ENCODE results near the gene USP47. TPM values are rescaled to one million over a fixed set of nuclear protein-coding genes. Genes with fewer than 3 reads are reported as not detected.

The USP47 gene
- total and polyA plus RNA-seq, 9 of the 15 experiments (the other 6 are each of a cell fraction or from before 2014, with no cell fraction given) = 13.1 to 63.6 (median 34.7) TPM

DNA sequence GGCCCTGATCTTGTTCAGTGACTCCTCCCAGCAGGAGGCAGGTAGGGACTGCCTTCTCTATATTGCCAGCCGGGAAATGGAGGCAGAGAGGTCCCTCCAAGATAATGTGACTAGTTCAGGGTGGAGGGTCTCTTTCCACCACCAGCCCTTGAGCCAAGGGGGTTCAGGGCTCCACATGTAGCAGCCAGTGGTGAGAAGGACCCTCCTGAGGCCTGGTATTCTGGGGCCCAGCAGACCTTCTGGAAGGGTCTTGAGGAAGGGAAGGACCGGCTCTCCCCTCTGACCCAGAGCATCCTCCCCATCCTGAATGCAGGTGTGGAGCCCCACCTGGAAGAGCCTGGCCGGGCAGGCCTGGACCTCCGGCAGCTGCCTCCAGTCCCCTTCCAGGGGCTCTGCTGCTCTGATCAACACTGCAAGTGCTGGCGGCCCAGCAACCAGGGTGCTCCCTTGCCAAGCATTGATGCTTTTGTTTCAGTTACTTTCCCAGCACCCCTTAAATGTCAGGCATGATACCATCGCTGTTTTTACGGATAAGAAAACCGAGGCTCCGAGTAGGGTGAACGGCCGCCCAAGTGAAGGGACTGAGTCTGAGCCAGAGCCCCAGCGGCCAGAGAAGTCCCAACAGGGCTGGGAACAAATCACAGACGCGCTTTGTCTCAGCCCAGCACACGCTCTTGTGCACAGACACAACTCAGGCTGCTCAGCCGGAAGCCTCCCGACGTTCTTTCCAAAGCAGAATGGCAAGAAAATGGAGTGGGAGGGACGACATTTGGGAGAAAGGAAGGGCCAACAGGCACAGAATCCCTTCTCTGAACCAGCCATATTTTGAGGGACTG is 127.8 kb downstream of the USP47 start (continued):
- TF ChIP-seq, protein P1, sequence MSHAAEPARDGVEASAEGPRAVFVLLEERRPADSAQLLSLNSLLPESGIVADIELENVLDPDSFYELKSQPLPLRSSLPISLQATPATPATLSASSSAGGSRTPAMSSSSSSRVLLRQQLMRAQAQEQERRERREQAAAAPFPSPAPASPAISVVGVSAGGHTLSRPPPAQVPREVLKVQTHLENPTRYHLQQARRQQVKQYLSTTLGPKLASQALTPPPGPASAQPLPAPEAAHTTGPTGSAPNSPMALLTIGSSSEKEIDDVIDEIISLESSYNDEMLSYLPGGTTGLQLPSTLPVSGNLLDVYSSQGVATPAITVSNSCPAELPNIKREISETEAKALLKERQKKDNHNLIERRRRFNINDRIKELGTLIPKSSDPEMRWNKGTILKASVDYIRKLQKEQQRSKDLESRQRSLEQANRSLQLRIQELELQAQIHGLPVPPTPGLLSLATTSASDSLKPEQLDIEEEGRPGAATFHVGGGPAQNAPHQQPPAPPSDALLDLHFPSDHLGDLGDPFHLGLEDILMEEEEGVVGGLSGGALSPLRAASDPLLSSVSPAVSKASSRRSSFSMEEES (CRISPR knock-in tag; IDR thresholded peaks at IDR 0.05) = no peak
- no peak for TF ChIP-seq SRF (CRISPR knock-in tag; IDR thresholded peaks at IDR 0.05)
- TF ChIP-seq ZNF644 (tag; IDR thresholded peaks at IDR 0.05; ENCODE audit: low read depth) = no peak
- no peak for TF ChIP-seq SUPT5H (IDR thresholded peaks at IDR 0.05)

DNA sequence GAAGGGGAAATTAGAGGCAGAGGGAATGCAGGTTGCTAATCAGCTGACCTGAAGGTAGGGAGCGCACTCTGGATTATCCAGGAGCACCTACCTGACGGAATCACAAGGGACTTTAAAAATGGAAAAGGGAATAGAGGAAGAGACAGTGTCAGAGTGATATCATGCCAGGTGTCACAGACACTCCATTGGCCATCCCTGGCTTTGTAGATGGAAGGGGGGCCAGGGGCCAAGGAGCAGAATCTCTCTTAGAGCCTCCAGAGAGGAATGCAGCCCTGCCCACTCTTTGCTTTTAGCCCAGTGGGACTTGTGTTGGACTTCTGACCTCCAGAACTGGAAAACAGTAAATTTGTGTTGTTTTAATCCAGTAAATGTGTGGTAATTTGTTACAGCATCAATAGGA is 128.8 kb downstream of the USP47 start:
- no peak overlapping the region for H3K4me3 ChIP-seq
- no peak overlapping the region for H3K27ac ChIP-seq (ENCODE audit: extremely low read depth, low read depth, low read length)
- BruUV-seq (replicated peaks) = no TSS peak
- 0 out of 2 replicates have a peak, but pooled peaks cover 10% of the 10 kb centered on the region for H4K20me1 ChIP-seq (replicated peaks; ENCODE audit: control insufficient read depth, insufficient read depth, low read length)
- ATAC-seq (no peak), FAIRE-seq (no peak), DNase-seq (ENCODE audit: extremely low read depth in 1 of 4, low spot score in 3 of 4) (no peak)
- peaks cover 35 to 85% of the 10 kb centered on the region in 2 experiments; a peak in 4 of 5 replicates for H3K27me3 ChIP-seq (ENCODE audit: control insufficient read depth in 2 of 2, insufficient read depth in 2 of 2, low read length in 2 of 2)
- no peaks in the 10 kb centered on the region for H3K36me3 ChIP-seq (ENCODE audit: control insufficient read depth, insufficient read depth, low read length)
- H2AFZ ChIP-seq (ENCODE audit: low read depth, low read length) = no peak overlapping the region
- H3K4me2 ChIP-seq (ENCODE audit: insufficient read depth, low read length) = no peak overlapping the region
- ChIA-PET POLR2A (no interaction called here), CTCF (ENCODE audit: low intra/inter-chr PET ratio) (interaction anchor here (0.7 kb wide), 1 partner anchor 50 kb away, joined by 7 read pairs; no protein-coding TSS in a partner anchor)
- intact Hi-C loops (cut with micrococcal nuclease) = no loop called here
- H3K9ac ChIP-seq (ENCODE audit: insufficient read depth in 1 of 2, low read depth in 2 of 2, low read length in 2 of 2) = no peak overlapping the region
- in situ Hi-C loops (cut with MboI) = no loop called here
- H3K9me1 ChIP-seq (ENCODE audit: control insufficient read depth, insufficient read depth, low read length) = no peaks in the 10 kb centered on the region
- H3K9me3 ChIP-seq (replicated peaks; ENCODE audit: control insufficient read depth, insufficient read depth, low read depth, low read length) = no peaks in the 10 kb centered on the region
- 9% methylated on average over 2 of the region's 2 CpGs for WGBS (ENCODE audit: insufficient coverage, low coverage, missing lambda C conversion rate)
- H3K4me1 ChIP-seq (replicated peaks in 1 of 2; ENCODE audit: control insufficient read depth in 2 of 2, insufficient read depth in 2 of 2, low read length in 2 of 2) = peaks cover 0 to 12% of the 10 kb centered on the region in 2 experiments; a peak in 2 of 5 replicates
- H3K79me2 ChIP-seq (ENCODE audit: control insufficient read depth, insufficient read depth, low read length) = no peaks in the 10 kb centered on the region
- TF ChIP-seq, protein P2, sequence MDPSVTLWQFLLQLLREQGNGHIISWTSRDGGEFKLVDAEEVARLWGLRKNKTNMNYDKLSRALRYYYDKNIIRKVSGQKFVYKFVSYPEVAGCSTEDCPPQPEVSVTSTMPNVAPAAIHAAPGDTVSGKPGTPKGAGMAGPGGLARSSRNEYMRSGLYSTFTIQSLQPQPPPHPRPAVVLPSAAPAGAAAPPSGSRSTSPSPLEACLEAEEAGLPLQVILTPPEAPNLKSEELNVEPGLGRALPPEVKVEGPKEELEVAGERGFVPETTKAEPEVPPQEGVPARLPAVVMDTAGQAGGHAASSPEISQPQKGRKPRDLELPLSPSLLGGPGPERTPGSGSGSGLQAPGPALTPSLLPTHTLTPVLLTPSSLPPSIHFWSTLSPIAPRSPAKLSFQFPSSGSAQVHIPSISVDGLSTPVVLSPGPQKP (CRISPR knock-in tag; IDR thresholded peaks at IDR 0.05) = no peak
- no peak for TF ChIP-seq SUPT5H (IDR thresholded peaks at IDR 0.05)
- TF ChIP-seq HDAC8 (tag; IDR thresholded peaks at IDR 0.05) = no peak
- no peak for TF ChIP-seq RUNX1 (IDR thresholded peaks at IDR 0.05; ENCODE audit: low read depth)
- no peak for TF ChIP-seq ZNF311 (CRISPR knock-in tag; IDR thresholded peaks at IDR 0.05)
- TF ChIP-seq, protein P3, sequence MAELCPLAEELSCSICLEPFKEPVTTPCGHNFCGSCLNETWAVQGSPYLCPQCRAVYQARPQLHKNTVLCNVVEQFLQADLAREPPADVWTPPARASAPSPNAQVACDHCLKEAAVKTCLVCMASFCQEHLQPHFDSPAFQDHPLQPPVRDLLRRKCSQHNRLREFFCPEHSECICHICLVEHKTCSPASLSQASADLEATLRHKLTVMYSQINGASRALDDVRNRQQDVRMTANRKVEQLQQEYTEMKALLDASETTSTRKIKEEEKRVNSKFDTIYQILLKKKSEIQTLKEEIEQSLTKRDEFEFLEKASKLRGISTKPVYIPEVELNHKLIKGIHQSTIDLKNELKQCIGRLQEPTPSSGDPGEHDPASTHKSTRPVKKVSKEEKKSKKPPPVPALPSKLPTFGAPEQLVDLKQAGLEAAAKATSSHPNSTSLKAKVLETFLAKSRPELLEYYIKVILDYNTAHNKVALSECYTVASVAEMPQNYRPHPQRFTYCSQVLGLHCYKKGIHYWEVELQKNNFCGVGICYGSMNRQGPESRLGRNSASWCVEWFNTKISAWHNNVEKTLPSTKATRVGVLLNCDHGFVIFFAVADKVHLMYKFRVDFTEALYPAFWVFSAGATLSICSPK (IDR thresholded peaks at IDR 0.05; ENCODE audit: borderline replicate concordance) = no peak
- no peak for TF ChIP-seq HSF4 (CRISPR knock-in tag; IDR thresholded peaks at IDR 0.05; ENCODE audit: borderline replicate concordance)
- TF ChIP-seq MTF1 (CRISPR knock-in tag; IDR thresholded peaks at IDR 0.05; ENCODE audit: borderline replicate concordance) = no peak
- no peak for TF ChIP-seq RBFOX2 (IDR thresholded peaks at IDR 0.05; ENCODE audit: low read depth, low read length)
- TF ChIP-seq, protein P4, sequence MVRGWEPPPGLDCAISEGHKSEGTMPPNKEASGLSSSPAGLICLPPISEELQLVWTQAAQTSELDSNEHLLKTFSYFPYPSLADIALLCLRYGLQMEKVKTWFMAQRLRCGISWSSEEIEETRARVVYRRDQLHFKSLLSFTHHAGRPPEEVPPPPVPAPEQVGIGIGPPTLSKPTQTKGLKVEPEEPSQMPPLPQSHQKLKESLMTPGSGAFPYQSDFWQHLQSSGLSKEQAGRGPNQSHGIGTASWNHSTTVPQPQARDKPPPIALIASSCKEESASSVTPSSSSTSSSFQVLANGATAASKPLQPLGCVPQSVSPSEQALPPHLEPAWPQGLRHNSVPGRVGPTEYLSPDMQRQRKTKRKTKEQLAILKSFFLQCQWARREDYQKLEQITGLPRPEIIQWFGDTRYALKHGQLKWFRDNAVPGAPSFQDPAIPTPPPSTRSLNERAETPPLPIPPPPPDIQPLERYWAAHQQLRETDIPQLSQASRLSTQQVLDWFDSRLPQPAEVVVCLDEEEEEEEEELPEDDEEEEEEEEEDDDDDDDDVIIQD (CRISPR knock-in tag; IDR thresholded peaks at IDR 0.05) = no peak
